GM12878 (cell line): ENCODE measurements around the gene LDHA. TPM values are rescaled to one million over a fixed set of nuclear protein-coding genes. Genes with fewer than 3 reads are reported as not detected.

ENCODE experiments used
- BCL3 ChIP-seq: IDR thresholded peaks from 2 replicates; pipeline ENCODE4 v1.6.1; 2011; ENCODE audit warnings: borderline replicate concordance, low read depth, mild to moderate bottlenecking, moderate library complexity, low read length; ENCODE audit not compliant: insufficient read depth, poor library complexity, severe bottlenecking
- CBFB ChIP-seq: IDR thresholded peaks from 2 replicates; pipeline ENCODE4 v1.6.1; 2016; ENCODE audit warnings: antibody characterized with exemption, low read depth
- ELK1 ChIP-seq: IDR thresholded peaks from 2 replicates; pipeline ENCODE4 v1.6.1; 2012; ENCODE audit warnings: low read depth, low read length, improper control_type of control experiment
- GABPA ChIP-seq: IDR thresholded peaks from 2 replicates; pipeline ENCODE4 v1.6.1; 2014; ENCODE audit warnings: antibody characterized with exemption, low read depth, mild to moderate bottlenecking, inconsistent platforms
- GATAD2B ChIP-seq: fragments of 450-650 bp; conservative IDR thresholded peaks from 2 replicates; pipeline ENCODE4 v1.6.1; 2017; ENCODE audit warnings: low read depth, mild to moderate bottlenecking, moderate library complexity
- IKZF1 ChIP-seq: fragments of 450-650 bp; conservative IDR thresholded peaks from 2 replicates; pipeline ENCODE4 v1.6.1; 2017; ENCODE audit warnings: antibody characterized with exemption, mild to moderate bottlenecking
- IKZF2 ChIP-seq, 2 experiments: fragments of 450-650 bp; IDR thresholded peaks; 2 replicates each; pipeline ENCODE4 v1.6.1; 2017; ENCODE audit warnings: mild to moderate bottlenecking in 2 of 2, moderate library complexity in 2 of 2
- JUND ChIP-seq: IDR thresholded peaks from 2 replicates; pipeline ENCODE4 v1.6.1; 2012; ENCODE audit warnings: low read depth, mild to moderate bottlenecking, low read length, improper control_type of control experiment, moderate library complexity
- MEF2B ChIP-seq: fragments of 450-650 bp; IDR thresholded peaks from 2 replicates; pipeline ENCODE4 v1.6.1; 2018; ENCODE audit warnings: mild to moderate bottlenecking, moderate library complexity; ENCODE audit not compliant: partially characterized antibody, poor library complexity, severe bottlenecking
- RB1 ChIP-seq: fragments of 450-650 bp; formaldehyde crosslinking; IDR thresholded peaks from 2 replicates; pipeline ENCODE4 v1.6.1; 2017; ENCODE audit warnings: mild to moderate bottlenecking, borderline replicate concordance
- RELB ChIP-seq: fragments of 450-650 bp; IDR thresholded peaks from 2 replicates; pipeline ENCODE4 v1.6.1; 2017; ENCODE audit warnings: low read depth, mild to moderate bottlenecking, moderate library complexity
- SPI1 ChIP-seq: IDR thresholded peaks from 2 replicates; pipeline ENCODE4 v1.6.1; 2011; ENCODE audit warnings: low read depth, mild to moderate bottlenecking, low read length, moderate library complexity, borderline replicate concordance; ENCODE audit not compliant: insufficient read depth
- TCF12 ChIP-seq: IDR thresholded peaks from 2 replicates; pipeline ENCODE4 v1.6.1; 2011; ENCODE audit warnings: low read depth, mild to moderate bottlenecking, low read length
- USF2 ChIP-seq: IDR thresholded peaks from 2 replicates; pipeline ENCODE4 v1.6.1; 2011; ENCODE audit warnings: low read depth, low read length, improper control_type of control experiment, borderline replicate concordance
- WRNIP1 ChIP-seq: IDR thresholded peaks from 2 replicates; pipeline ENCODE4 v1.6.1; 2011; ENCODE audit warnings: low read depth, low read length, improper control_type of control experiment, borderline replicate concordance
- ZBED1 ChIP-seq: IDR thresholded peaks from 2 replicates; pipeline ENCODE4 v1.6.1; 2016; ENCODE audit warnings: borderline replicate concordance
- ZNF24 ChIP-seq: fragments of 450-650 bp; IDR thresholded peaks from 2 replicates; pipeline ENCODE4 v1.6.1; 2017; ENCODE audit warnings: antibody characterized with exemption, mild to moderate bottlenecking
- ZNF592 ChIP-seq: fragments of 450-650 bp; IDR thresholded peaks from 2 replicates; pipeline ENCODE4 v1.6.1; 2017; ENCODE audit warnings: mild to moderate bottlenecking, moderate library complexity
- polyA plus RNA-seq, 11 experiments: library from polyadenylated mRNA; depleted of rRNA in 4 of 11; unstranded in 6 of 11; stranded (reverse) in 5 of 11; fragments of >200 nt; fragmentation: Nextera tagmentation in 4 of 11; fragmentation: Illumina TruSeq in 1 of 11; extraction: Ambion mirVana in 4 of 11; extraction: Trizol in 1 of 11; gene quantifications; 1 replicate in 1 of 11; 2 replicates in 10 of 11; pipeline versions ENCODE4 v1.2.1 to v1.2.3, GENCODE V29; 2011 to 2016; ENCODE audit warnings: inconsistent platforms in 2 of 11, missing spikeins in 2 of 11, low read depth in 1 of 11
- total RNA-seq, 4 experiments: library from RNA; depleted of rRNA in 3 of 4; stranded (reverse); fragments of >200 nt in 3 of 4; fragmentation: Illumina TruSeq in 1 of 4; extraction: Trizol in 1 of 4; gene quantifications; 2 replicates each; pipeline versions ENCODE4 v1.2.1 to v1.2.3, GENCODE V29; 2013 to 2021

LDHA gene
- total and polyA plus RNA-seq, 10 of the 15 experiments (the other 5 are each of a cell fraction or from before 2014, with no cell fraction given) = 773 to 2,300 (median 1,367) TPM

GRCh38 chr11:18394275-18394927 lies at the start of gene LDHA (continued):
- TF ChIP-seq RELB (peak; percentile 47; the same call in 1 of the 2 replicates), USF2 (peak; percentile 19; the same call in 1 of the 2 replicates), ZNF592 (no peak; the same call in 1 of the 2 replicates), GABPA (no peak), MEF2B (peak; percentile 42), GATAD2B (peak; percentile 74), JUND (no peak), ELK1 (no peak), SPI1 (no peak), IKZF2 (IDR thresholded peaks at IDR 0.05) (peak; percentile 9 to 66; a peak in 2 of 4 replicates), BCL3 (peak; percentile 70), CBFB (peak; percentile 86), TCF12 (peak; percentile 72; the same call in 1 of the 2 replicates), ZBED1 (no peak), ZNF24 (no peak), RB1 (no peak), WRNIP1 (no peak), IKZF1 (peak; percentile 94)
